GM18858 (cell line): Measurements from ENCODE around the gene MYO15A.

Source experiments
- ATAC-seq: cut with Tn5 transposase; IDR thresholded peaks from one replicate; pipeline ENCODE4 v1.9.1; 2021; ENCODE audit not compliant: unreplicated experiment

Gene MYO15A

DNA sequence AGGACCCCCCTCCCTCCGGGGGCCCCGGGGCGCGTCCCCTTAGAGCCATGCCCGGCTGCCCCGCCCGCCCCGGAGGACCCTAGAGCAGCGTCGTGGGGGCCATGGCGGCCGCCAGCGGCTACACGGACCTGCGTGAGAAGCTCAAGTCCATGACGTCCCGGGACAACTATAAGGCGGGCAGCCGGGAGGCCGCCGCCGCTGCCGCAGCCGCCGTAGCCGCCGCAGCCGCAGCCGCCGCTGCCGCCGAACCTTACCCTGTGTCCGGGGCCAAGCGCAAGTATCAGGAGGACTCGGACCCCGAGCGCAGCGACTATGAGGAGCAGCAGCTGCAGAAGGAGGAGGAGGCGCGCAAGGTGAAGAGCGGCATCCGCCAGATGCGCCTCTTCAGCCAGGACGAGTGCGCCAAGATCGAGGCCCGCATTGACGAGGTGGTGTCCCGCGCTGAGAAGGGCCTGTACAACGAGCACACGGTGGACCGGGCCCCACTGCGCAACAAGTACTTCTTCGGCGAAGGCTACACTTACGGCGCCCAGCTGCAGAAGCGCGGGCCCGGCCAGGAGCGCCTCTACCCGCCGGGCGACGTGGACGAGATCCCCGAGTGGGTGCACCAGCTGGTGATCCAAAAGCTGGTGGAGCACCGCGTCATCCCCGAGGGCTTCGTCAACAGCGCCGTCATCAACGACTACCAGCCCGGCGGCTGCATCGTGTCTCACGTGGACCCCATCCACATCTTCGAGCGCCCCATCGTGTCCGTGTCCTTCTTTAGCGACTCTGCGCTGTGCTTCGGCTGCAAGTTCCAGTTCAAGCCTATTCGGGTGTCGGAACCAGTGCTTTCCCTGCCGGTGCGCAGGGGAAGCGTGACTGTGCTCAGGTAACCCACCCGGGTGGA, 75.8 kb downstream of the MYO15A start:
- ATAC-seq, result peak; percentile 4

DNA sequence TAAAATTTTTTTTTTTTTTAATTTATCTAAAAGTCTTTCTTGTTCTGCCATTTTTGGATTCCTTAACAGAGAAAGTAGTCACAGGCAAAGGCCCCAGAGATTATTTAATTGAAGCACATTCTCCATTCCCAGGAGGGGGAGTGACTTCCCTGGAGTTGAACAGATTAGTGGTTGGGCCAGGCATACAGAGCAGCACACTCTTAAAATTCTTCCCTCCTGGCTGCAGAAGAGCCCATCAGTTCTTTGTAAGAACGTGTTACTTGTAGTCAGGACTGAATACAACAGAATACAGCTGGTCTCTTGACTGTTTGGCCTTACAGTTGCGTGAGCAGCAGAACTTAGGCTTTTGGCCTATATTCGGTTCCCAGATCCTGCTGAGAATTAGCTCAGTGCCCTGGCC, 76.8 kb downstream of the MYO15A start:
- no peak for ATAC-seq

DNA sequence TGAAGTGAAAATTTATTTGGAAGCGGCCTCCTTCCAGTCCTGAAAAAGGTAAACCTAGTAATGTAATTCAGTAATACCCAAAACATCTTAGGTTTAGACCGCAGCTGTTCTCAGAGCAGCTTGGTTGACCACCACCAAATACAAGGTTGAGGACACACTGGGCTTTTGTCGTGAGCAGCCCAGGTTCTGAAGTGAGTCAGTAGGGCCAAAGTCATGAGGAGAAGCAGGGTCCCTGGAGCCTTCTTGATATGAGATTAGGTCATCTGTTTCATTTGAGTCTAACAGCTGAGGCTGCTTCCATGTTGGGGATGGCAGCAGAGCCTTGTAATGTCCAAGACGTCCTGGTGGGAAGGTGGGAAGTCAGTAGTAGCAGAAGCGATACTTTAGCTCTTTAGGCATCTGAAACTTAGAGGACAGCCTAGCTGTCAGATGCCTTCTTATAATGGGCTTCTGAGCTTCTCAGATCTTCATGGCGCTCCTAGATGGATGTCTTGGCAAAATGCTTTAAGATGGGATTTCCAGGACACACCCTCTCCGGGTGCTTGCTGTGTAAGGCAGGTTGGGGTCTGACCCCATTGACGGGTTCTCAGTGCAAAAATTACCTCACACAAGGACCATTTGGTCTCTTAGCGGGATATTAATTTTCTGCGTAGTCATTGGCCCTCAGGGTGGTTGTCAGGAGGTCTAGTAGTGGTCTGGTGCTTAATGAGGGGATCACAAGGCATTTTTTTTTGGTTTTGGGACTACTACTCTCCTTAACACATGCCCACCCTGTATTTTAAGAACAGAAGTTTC, 77.5 kb downstream of the MYO15A start:
- no peak for ATAC-seq

DNA sequence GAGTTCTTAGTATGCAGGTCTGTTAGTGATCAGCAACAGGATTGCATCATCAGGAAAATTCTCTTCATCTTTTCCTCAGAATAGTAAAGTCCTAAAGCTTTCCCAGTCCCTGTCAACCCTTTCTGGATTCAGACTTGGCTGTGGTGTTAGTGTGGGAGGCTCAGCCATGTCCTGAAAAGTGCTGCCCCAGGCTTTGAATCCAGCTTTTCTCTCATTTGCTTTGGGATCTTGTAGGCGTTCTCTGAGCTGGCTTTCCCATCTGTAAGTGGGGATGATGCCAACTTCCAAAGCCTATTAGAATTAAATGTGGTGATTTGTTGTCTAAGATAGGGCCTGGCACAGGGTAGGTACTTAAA, 78.0 kb downstream of the MYO15A start:
- no peak for ATAC-seq

DNA sequence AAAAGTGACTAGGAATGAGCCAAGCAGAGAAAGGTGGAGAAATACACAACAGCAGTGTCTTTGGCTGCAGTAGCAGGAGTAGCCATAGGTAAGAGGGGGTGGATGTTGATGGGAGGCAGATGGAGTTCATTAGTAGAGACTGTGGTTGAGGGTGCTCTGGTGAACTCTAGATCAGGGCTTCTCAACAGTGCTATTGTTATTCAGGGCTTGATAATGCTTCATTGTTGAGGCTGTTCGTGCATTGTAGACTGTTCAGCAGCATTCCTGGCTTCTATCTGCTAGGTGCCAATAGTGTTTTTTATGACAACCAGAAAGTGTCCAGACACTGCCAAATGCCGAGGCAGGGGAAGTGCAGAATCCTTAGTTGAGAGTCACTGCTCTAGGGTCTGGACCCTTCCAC, 78.7 kb downstream of the MYO15A start:
- ATAC-seq, result no peak

DNA sequence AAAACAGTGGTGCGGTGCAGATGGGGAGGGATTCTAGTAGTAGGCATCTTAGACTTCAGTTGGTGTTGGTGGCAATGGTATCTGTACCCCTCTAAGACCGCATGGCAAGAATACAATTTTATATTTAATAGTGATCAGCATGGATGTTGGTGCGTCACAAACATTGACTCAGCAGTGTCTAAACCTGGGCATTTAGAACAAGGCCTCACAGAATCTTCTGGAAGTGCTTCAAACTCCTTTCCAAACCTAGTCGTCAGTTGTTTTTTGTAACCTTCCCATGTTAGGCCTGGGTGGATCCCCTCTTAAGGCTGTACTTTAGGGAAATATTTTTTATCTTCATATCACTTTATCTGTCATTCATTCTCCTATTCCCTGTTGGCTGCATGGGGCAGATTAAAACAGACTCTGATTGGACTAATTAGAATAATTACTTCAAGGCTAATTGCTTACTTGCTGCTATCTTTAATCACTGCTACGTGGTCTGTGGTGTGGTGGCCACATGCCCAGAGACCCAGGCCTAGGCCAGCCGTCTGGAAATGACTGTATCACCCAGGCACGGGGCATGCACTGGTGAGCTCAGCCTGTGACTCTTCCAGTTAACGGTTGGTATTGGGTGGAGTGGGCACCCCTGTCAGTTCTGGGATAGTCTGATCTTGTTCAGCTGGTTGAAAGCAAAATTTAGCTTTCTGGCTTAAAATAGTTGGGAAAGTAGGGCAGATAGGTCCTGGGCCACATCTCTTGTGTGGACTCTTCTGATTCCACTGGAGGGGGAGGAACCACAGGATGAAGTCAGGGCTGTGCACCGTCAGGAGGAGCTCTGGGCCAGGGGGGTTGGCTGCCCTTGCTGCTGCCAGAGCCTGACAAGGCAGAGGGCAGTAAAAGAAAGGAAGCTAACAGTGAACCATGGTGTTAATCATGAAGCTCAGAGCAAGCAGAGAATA, 79.5 kb downstream of the MYO15A start:
- no peak for ATAC-seq

DNA sequence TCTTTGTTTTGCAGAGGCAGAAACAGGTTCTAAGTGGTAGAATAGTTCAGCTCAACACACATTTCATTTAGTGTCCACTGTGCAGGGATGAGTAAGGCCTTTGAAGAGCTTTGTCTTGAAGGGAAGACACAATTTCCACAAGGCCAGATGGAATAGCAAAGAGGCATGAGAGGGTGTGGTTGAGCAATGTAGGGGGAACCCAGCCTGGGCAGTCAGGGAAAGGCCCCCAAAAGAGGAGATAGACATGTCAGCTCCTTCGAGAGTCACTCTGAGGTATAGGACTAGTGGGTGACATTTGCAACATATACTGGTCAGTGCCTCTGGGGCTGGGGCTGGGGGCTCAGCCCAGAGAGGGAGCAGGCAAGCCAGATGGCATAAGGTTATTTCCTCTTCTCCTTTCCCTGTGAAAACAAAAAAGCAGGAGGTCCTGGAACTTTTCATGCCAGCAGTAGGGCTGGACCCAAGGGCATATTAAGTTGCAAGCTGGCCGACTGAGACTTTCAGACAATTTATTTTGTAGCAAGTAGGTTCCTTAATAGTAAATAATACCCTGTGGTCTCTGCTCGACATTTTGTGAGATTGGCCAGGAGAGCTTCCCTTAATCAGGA, 82.2 kb downstream of the MYO15A start:
- no peak for ATAC-seq

DNA sequence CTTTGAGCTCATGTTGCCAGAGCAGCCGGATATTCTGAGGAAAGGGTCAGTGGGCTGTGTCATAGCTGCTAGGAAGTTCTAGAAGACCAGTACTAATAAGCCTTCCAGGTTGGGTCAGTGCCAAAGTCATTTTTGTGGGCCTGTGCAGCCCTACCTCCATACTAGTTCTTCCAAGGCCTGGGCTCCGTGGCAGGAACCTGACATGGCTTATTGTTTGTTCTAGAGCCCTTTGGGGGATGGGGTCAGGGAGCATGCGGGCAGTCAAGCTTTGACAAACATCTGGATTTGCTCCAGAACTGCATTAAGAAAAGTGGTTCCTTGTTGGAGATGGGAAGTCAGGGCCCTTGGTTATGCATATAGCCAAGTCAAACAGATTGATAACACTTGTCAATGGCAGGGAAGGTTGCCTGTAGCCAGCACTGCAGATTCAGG, 82.7 kb downstream of the MYO15A start:
- ATAC-seq, result no peak

DNA sequence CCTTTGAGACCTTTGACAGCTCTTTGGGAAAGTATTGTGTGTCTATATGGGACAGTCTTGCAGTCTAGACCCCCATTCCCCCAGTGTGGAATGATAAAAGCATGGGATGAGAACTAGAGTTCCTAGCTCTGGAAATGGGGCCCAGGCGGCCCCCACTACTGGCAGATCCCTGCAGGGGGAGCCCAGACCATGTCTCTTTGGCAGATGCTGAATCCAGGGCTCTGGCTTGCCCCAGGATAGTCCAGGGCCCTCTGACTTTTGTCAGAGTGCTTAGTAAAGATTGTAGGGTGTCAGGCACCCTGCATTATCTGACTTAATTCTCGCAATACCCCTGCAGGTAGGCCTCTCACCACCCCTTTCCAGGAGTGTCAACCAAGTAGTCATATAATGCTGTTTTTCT, 83.4 kb downstream of the MYO15A start:
- ATAC-seq, result no peak

DNA sequence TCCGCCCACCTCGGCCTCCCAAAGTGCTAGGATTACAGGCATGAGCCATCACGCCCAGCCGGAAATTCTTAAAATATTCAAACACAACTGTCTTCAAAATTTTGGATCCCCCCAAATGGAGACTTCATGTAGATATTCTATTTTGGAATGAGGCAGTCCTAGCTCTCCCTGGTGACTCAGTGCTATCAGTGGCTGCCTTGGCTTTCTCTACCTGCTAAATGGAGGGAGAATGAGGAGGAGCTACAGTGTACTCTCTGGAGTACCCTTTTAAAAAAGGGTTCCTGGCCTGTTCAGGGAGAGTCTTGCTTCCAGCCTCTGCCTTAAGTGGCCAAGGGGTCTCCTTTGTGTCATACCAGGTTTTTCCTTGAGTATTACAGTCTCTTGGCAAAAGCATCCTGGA, 85.8 kb downstream of the MYO15A start:
- no peak for ATAC-seq

DNA sequence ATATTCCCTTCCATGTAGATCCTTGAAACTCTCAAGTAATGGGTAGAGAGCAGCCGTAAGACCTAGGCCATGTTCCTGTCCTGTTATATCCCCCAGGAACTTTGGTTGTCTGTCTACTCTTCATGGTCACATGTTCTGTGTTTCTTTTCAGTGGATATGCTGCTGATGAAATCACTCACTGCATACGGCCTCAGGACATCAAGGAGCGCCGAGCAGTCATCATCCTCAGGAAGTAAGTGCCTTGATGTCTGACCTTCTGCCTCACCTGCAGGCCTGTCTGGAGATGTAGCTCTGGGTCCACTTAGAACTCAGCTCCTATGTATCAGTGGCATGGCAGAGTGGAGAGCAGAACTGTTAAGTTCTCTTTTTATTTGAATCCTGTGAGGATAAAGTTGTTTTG, 86.2 kb downstream of the MYO15A start:
- ATAC-seq, result no peak

DNA sequence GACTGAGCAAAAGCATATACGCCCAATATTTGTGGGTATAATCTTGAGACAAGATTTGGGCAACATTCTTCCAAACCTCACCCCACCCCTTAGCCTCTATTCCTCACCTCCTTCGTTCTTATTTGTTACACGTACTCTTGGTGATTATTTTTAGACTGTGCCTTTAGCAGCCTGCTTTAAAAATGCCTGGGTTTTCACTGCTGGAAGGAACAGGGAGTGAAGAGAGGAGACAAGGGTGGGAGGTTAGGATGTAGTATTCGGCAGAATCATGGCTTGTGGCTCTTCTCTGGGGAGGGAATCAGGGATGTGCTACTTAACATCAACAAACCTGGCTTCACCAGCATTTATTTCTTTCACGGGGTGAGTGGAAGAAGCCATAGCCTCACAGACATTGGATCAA, 86.7 kb downstream of the MYO15A start:
- ATAC-seq, result no peak

DNA sequence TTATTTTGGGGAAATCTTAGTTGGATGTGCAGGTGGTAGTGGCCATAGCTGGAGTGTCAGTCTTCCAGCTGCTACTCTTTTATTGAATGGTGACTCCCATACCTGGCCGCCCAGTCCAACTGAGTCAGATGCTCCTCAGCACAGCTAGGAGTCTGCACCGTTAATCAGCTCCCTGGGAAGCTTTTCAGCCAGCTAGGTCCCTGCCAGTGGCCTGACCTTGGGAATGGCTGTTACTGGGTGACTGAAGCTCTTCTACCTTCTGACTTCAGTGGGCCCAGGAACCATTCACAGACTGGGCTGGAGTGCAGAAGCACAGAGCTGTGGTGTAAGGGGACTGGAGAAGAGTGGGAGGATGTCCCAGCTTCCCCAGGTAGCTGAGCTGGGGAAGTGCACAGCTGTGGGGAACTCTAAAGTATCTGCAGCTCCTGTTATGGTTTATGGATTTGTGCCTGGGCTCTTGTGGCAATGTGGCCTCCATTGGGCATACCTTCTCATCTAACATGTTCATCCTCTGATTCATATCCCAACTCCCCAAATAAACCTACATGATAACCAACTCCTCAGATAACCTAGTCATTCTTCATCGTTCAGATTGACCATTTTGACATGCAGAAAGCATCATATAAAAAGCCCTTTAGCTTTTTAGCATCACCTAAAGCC, 89.1 kb downstream of the MYO15A start:
- ATAC-seq, result no peak

DNA sequence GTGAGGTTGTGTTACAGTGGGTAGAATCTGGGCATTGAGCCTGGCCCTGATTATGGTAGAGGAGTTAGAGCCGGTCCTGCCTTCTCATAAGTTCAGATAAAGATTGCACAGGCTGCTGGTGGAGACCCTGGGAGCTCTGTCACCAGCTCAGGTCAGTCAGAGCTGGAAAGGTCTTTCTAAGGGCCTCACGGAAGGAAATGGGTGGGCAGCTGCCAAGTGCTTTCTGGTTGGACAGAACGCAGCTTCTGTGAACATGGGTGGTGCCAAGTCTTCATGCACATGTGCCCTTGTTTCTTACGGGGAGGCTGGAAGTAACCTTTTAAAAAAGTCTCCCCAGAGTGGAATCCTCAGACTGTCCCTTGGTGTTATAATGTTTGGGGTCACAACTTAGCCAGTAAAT, 90.0 kb downstream of the MYO15A start:
- ATAC-seq, result no peak

DNA sequence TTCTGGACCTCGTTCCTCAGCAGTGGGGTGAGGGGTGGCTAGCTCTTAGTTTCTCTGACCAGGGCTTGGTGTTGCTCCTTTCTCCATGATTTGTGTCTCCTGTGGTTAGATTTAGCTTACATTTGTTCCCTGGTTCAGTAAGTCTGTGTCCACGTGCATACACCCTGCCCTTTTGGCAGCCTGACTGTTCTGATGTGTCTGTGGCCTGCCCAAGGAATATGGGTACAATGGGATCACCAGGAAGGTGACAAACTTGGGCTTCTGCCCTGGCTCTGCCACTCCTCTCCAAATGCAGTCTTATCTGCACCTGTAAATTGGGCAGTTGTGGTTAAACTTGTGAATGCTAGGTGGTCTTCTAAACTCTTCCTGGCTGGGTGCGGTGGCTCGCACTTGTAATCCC, 92.6 kb downstream of the MYO15A start:
- ATAC-seq, result no peak

DNA sequence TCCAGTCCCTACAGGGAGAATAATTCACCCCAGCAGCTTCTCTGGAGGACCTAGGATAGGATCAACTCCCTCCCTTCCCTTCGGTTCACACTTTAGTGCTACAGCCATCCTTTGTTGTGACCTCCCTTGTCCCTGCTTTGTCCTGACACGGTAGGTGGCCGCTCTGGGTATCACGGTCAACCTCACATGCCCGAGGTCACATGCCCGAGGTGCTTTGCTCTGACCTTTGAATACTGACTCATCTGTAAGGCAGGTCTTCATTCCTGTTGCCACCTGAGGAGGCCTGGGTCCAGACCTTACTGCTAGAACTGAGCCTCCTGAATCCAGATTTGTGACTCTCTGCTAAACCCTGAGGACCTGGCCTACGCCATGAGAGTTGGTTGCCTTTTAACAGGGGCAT, 94.8 kb downstream of the MYO15A start:
- no peak for ATAC-seq

DNA sequence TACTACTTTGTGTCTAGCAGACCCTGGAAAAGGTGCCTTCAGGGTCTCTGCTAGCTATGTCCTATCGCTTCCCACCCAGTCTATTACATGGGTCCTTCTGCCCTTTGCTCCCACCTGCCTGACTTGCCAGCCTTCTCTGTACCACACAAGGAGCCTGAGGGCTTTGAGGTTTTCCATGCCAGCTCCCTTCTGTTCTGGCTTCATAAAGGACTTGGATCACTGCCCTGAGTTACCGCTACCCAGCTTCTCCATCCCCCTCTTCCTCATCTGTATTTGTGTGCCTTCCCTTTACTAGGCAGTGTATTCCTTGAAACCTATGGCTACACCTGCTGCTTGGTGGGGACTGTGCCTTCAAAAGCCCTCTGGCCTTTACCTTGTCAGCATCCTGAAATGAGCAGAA, 97.3 kb downstream of the MYO15A start:
- ATAC-seq, result no peak

DNA sequence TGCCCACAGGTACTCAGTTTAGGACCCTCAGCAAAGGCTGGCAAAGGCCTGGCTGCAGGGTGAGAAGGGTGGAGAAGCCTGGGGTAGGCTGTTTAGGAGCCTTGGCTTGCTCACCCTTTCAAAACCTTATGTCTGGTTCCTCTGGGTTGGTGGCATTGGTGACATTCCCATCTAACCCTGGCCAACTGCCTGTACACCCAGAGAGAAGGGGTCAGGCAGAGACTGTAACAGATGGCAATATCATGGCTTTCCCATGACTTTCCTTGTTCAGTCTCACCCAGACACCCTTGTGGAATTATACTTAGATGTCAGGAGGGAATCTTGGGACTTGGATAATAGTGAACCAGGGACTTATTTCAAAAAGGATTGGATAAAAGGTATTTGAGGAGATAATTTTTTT, 98.4 kb downstream of the MYO15A start:
- ATAC-seq, result no peak

DNA sequence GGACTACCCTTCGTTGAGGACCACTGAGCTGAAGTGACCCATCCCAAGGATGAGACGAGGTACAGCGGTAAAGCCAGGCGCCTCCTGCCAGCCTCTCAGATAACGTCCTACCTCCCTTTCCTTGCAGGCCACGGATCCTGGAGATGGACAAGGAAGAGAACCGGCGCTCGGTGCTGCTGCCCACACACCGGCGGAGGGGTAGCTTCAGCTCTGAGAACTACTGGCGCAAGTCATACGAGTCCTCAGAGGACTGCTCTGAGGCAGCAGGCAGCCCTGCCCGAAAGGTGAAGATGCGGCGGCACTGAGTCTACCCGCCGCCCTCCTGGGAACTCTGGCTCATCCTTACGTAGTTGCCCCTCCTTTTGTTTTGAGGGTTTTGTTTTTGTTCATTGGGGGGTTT, 99.5 kb downstream of the MYO15A start:
- ATAC-seq, result no peak

DNA sequence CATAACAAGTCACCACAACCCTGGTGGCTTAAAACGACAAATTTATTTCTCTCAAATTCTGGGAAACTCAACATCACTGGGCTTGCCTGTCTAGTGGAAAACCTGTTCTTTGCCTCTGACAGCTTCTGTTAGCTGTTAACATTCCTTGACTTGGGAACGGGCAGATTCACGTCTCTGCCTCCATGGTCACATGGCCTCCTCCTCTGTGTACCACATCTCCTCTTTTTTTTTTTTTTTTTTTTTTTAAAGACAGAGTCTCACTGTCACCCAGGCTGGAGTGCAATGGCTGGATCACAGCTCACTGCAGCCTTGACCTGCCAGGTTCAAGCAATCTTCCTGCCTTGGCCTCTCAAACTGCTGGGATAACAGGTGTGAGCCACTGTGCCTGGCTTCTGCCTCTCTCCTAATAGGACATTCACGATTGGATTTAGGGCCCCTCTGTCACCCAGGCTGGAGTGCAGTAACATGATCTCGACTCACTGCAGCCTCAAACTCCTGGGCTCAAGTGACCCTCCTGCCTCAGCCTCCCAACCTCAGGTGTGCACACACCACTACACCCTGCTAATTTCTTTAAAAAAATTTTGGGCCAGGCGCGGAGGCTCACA, 105.2 kb downstream of the MYO15A start:
- ATAC-seq, result no peak
